Renal cortex interstitium (tissue), 11 donors: Measurements from ENCODE around the gene CEP89. TPM values are rescaled to one million over a fixed set of nuclear protein-coding genes. Genes with fewer than 3 reads are reported as not detected.
"Not testable (repeated sequence)": the region's sequence is repeated elsewhere in the genome, so short reads cannot be mapped to it uniquely, and the experiment has no call there.

Experiments
- DNase-seq, 11 donors: peaks; one replicate each; pipeline ENCODE4 v3.0.0-alpha.2; 2013; ENCODE audit warnings: low read depth in 9 of 11, low spot score in 4 of 11; ENCODE audit errors: extremely low read depth in 1 of 11
- polyA plus RNA-seq, 3 donors: library from polyadenylated mRNA; unstranded; fragments of 120-200 nt; gene quantifications; one replicate each; pipeline ENCODE4 v1.2.1, GENCODE V29; 2013; ENCODE audit not compliant: insufficient read length in 3 of 3

Gene CEP89
- polyA plus RNA-seq, 3 donors: 30.2 to 31.9 (median 31.6) TPM

DNA sequence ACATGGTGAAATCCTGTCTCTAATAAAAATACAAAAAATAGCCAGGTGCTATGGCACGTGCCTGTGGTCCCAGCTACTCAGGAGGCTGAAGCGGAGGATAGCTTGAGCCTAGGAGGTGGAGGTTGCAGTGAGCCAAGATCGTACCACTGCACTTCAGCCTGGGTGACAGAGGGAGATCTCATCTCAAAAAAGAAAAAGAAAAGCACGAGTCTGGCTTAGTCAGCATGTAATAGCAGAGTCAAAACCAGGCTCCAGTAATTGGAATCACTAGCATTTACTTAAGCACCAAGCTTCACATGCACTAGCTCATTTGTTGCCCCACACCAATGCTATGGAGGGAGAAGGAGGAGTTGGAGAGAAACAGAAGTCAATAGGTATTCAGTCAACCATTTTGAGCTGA lies 60.3 kb downstream of the CEP89 start:
- no peak for DNase-seq

DNA sequence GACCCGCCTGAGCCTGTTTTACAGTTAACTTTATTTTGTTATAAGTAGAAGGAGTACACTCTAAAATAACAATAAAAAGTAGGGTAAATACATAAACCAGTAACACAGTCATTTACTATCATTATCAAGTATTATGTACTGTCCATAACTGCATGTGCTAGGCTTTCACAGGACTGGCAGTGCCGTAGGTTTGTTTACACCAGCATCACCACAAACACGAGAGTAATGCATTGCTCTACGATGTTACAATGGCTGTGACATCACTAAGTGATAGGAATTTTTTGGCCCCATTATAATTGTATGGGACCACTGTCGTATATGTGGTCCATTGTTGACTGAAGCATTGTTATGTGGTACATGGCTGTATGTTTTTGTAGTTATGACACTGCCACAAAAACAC lies 60.9 kb downstream of the CEP89 start:
- DNase-seq: no peak

DNA sequence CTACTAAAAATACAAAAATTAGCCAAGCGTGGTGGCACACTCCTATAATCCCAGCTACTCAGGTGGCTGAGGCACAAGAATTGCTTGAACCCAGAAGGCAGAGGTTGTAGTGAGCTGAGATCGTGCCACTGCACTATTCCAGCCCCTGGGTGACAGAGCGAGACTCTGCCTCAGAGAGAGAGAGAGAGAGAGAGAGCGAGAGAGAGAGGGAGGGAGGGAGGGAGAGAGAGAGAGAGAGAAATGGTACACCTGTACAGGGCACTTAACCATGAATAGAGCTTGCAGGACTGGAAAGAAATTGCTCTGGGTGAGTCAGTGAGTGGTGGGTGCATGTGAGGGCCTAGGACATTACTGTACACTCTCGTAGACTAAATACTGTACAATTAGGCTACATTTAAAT lies 61.7 kb downstream of the CEP89 start:
- no peak for DNase-seq

DNA sequence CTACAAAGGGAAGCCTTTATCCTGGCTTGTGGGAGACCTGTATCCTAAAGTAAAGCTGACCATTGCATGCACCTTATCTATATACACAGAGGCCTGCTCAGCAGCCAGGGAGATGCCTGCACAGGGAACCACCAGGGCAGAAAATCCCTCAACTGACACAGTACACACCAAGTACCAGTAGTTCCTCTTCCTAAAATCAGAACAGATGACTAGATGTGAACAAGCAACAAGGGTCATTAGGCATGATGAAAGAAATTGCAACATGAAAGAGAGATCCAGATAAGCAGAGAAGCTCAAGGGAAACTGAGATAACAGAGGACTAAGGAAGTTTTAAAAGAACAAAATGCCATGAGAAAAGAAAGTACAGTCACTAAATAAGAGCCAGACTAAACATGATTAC lies 62.5 kb downstream of the CEP89 start:
- DNase-seq: no peak

DNA sequence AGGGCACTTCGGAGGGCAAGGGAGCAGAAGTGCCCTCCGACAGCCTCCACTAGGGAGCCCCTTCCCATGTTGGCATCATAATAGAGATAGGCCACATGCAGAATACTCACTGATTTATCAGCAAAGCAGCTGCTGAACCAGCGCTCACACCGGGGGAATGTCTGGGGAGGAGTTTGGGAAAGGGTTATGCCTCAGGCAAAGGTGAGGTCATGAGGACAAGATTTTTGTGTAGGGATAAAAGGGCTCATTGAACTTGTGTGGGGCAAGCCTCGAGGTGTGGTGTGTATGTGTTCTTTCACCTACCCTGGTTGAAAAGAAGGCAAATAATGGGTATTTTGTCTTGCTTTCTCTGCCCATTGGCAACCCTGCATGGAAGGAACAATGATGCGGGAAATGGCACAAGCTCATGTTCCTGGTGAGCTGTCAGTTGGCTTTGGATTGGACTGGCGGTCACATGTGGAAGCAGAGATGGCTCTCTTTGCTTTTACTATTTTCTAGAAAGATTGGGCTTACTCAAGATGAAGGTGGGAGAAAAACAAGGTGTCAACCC lies 63.0 kb downstream of the CEP89 start:
- DNase-seq: no peak

DNA sequence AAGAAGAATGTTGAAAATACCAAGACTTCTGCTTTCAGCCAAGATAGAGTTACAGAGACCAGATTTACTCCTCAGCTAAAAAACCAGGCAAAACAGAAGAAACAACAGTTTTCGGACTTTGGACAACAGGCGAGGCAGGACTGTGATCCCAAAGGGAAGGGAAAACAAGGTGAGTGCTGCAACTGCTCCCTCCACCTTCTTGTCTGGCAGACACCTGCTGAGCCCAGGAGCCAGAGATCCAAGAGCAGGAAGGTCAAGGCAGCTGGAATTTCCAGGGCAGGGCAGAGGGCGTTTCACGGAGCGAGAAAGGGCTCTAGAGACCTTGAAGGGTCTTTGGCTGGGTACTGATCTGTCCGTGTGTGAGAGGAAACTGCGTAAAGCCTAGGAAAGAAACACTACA lies 69.3 kb downstream of the CEP89 start:
- DNase-seq: no peak

DNA sequence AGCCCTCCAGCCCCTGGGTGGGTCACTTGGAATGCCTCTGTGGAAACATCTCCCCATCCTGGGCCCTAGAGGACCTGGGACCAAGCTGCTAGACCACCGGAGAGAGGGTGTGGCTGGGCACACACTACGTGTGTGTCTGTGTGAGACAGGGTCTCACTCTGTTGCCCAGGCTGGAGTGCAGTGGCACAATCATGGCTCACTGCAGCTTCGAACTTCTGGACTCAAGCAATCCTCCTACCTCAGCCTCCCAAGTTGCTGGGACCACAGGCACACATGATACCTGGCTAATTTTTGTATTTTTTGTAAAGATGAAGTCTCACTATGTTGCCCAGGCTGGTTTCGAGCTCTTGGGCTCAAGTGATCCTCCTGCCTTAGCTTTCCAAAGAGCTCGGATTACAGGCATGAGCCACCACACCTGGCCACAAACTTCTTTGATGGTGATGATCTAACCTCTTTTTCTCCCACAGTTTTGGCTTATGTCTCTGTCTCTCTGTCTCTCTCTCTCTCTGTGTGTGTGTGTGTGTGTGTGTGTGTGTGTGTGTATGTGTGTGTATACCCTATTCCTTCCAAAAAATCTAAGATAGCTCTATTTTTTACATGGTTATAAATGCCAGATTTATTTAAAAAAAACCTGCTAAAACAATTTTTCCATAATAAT lies 70.1 kb downstream of the CEP89 start:
- DNase-seq: no peak

DNA sequence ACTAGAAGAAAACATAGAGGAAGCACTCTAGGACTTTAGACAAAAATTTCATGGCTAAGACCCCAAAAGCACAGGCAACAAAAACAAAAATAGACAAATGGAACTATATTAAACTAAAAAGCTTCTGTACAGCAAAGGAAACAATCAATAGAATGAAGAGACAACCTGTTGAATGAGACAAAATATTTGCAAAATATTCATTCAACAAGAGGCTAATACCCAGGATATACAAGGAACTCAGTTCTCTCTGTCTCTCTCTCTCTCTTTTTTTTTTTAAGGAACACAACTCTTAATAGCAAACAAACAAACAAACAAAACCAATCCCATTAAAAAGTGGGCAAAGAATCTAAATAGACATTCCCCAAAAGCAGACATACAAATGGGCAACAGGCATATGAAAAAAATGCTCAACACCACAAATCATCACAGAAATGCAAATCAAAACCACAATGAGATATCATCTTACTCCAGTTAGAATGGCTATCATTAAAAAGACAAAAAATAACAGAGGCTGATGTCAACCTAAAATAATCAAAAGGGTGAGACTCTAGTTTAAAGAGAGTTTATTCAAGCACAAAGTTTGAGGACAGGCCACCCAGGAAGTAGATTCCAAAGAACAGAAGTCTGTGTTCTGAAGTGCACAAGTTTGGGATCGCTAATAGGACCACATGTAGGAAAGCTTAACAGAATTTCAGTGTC lies 75.1 kb downstream of the CEP89 start:
- DNase-seq: no peak

DNA sequence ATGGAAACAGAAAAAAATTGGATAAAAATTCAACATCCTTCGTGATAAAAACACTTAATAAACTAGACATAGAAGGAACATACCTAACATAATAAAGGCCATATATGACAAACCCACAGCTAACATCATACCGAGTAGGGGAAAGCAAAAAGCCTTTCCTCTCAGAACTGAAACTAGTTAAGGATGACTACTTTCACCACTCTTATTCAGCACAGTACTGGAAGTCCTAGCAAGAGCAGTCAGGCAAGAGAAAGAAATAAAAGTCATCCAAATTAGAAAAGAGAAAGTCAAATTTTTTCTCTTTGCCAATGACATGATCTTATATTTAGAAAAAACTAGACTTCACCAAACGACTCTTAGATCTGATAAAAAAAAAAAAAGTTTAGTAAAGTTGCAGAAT lies 76.4 kb downstream of the CEP89 start:
- DNase-seq: no peak

DNA sequence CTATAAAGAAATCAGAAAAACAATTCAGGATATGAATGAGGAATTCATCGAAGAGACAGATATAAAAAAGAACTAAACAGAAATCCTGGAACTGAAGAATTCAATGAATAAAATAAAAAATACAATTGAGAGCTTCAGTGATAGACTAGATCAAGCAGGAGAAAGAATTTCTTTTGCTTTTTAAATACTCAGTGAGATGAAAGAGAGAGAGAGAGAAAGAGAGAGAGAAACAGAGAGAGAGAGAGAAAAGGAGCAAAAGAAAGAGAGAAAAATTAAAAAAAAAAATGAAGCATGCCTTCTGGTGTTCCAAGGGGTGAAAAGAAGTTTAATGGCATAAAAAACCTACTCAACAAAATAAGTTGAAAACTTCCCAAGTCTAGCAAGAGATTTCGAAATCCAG lies 80.1 kb downstream of the CEP89 start:
- no peak for DNase-seq

DNA sequence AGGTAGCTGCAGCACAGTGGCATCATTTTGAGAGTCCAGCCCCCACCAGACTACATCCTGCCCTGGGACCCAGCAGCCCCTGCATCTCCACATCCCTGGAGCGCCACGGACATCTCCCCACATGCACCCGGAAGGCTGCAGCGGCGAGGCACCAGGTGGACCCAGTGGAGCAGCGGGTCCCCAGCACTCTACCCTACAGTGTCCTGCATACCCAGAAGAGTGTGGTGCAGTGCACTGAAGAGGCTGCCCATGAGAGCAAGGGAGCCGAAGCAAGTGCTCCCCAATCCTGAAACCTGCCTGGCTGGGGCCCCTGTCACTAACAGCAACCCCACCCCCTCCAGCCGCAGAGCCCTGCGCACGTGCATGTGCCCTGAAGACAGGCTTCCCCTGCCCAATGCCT lies 80.9 kb downstream of the CEP89 start:
- DNase-seq: no peak

DNA sequence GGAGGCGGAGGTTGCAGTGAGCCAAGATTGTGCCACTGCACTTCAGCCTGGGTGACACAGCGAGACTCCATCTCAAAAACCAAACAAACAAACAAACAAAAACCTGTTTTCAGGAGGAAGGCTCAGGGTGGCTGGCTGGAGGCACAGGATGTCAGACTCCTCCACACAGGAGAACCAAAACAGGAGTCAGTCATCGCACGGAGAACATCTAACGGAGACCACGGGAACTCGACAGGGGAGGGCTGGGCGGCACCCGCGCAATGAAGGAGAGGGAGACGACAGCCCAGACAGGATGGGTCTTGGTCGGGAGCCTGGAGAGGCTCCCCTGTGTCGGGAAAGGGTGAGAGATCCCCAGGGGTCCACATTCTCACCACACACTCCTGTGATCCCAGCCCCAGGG lies 81.4 kb downstream of the CEP89 start:
- DNase-seq: no peak

DNA sequence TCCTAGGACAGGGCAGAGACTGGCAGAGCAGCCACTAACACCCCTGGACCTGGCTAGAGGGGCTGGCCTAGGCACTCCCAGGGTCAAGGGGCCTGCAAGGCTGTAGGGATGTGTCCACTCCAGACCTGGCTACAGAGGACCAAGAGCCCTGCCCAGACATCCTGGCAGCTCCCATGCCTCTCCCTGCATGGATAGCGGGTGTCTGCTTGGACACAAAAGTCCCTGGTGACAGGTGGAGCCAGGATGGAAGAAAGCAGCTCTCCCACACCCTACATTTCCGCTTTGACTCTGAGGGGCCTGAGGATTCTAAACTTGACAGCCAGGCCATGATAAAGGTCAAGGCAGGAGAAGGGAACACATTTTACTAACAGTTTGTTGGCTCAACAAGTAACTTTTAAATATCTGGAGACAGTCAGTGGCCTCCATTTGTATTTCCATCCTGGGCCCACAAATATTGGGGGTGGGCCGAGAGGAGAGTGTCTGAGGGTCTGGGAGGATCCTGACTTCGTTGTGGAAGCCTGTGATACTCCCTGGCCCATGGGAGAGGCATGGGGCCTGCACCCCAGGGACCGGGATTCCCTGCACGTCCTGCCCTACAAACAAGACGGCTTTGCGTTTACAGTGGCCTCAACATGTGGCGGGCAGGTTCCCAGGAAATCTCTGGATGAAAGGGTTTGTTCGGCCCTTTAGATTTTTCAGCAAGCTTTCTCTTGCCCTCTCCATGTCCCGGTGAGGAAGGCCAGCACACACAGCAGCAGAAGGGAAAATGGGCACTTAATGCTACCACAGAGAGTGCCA lies 82.4 kb downstream of the CEP89 start:
- DNase-seq: no peak

DNA sequence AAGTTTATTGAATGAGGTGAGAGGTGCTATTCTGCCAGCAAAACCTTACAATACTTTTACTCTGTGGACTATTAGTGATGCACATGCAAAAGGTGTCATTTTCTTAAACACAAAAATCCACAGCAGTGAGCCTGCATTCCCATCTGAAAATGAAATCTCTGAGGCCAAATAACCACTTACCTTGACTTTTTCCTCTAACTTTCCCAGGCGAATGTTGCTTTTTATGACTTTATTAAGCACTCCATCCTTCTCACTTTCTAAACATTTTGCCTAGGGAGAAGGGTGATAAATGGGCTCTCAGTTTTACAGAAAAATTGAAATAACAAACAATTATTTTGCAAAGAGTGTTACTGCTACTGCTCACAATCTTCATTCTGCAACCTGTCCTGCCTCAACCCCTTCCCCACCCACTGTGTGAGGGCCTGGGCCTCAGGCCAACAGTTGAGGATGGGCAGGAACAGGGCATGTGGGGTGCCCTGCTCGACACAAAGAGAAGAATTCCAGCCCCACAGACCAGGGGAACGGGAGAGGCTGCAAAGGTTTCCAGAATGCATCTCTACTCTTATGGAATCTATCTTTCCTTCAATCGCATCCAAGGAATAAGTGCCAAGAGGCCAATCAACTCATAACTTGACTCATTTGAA lies 84.1 kb downstream of the CEP89 start:
- DNase-seq: no peak

DNA sequence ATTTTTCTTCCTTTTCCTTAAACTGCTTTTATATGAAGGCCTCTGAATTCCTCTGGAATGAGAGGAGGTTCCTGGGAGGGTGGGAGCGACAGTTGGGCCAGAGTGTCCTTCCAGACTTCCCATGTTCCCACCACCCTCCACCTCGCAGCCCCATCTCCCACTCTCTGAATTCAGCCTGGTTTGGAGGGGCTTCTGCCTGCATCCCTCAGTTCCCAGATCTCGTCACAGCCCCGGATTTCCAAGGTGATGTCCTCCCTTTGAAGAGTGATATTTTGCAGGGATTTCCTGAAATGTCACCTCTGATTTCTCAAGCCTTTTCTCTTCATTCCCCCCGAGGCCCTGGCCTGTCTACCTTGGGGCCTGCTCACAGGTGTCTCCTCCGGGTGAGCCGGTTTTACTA lies 85.5 kb downstream of the CEP89 start:
- no peak for DNase-seq

DNA sequence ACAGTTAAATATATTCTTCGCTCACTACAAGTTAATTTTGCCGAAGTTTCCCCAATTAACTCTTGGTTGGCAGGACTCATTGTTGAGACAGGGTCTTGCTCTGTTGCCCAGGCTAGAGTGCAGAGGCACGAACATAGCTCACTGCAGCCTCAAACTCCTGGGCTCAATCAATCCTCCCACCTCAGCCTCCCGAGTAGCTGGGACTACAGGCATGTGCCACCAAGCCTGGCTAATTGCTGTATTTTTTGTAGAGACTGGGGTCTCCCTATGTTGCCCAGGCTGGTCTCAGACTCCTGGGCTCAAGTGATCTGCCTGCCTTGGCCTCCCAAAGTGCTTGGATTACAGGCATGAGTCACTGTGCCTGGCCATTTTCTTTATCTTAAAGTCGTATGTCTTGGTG lies 86.5 kb downstream of the CEP89 start:
- DNase-seq: not testable (repeated sequence)

DNA sequence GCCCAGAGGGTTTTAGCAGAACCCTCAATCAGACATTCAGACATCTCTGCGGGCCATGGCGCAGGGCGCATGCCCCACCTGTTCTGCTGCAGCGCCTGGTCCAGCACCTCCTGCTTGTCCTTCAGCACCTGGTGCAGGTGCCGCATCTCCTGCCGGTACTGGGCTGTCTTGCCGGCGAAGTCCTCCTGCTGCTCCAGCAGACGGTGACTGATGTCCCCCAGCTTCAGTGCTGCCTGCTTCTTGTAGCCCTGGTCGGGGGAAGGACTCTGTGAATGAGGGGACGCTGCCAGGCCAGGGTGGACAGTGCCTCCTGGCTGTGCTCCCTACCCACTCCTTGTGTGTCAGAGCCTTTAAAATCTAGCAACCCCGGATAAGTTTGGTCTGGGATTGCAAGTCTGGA lies 90.0 kb downstream of the CEP89 start:
- no peak for DNase-seq

DNA sequence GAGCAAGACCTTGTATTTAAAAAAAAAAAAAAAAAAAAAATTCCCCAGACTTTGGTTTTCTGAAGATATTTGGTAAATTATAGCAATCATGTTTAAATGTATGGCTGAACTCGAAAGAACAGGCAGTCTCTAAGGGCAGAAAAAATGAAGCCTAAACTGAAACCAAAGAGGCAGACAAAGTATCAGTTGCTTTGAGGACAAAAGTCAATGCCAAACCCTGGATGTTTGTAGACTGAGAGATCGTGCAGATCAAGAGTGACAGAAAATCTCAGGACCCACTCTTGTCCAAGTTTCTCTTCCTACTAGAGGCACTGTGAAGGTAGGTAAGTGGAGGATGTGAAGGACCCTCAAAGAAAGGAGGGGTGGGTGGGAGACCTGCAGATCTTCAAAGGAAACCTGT lies 91.1 kb downstream of the CEP89 start:
- DNase-seq: no peak

DNA sequence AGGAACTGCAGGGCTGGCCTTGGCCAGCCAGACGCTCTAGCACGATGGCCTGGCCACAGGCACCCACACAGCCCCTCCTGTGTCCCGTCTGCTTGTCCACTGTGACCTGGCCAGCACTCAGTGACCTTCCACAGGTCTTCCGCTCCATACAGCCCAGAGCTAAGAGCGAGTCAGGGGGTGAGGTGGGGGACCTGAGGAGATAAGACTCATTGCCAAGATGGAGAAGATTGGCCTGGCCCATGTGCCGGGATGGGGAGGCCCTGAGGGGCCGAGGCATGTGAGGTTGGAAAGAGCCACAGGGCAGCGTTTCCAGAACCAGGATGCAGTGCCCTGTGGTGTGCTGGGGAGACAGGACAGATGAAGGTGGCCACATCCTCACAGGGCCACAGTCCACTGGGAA lies 92.0 kb downstream of the CEP89 start:
- no peak for DNase-seq

DNA sequence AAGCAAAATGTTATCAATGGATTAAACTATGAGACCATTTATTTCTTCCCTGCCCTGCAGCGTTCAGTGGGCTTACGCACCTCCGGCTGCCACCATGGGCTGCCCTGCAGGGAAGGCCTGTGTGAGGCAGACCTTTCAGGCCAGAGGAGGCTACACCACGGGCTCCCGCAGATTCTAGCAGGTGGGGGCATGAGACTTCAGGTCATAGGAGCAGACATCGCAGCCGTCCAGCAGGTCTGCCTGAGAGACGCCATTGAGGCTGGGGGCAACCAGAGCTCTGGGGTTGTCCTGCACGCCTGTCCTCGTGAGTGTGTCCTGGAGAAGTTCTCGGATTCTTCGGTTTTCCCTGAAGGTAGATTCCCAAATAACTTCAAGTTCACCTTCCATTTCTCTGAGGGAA lies 92.8 kb downstream of the CEP89 start:
- DNase-seq: no peak
